Astrocyte (in vitro differentiated cells and primary cell): Measurements from ENCODE around the gene SCGB1C2.

Experiments used
- CTCF ChIP-seq: IDR thresholded peaks from 2 replicates; pipeline ENCODE4 v1.5.1; 2011; ENCODE audit warnings: low read depth, mild to moderate bottlenecking, inconsistent platforms, low read length, moderate library complexity; ENCODE audit not compliant: insufficient read depth
- EZH2 ChIP-seq: IDR thresholded peaks from 2 replicates; pipeline ENCODE4 v1.6.1; 2012; ENCODE audit warnings: mild to moderate bottlenecking, low read length, inconsistent platforms; ENCODE audit not compliant: insufficient read depth

DNA sequence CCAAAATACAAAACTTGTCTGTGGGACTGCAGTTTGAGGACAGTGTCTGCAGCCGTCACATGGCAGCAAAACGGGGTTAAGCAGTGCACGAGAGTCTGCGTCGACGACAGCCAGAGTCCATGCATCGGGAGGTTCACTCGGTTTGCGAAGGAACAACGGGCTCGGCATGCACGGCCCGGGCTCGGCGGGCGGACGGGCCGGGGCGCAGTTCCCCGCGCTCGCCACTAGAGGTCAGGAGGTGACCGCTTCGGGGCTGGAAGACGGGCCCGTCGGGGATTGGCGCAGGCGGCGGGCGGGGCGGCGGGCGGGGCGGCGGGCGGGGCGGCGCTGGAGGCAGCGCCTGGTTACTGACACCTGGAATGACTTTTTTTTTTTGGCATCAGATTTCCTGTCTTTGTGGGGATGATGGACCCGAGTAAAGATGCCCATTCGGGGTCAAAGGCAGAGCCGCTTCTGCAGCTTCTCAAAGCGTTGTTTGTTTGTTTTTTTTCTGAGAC lies 6.5 kb downstream of the SCGB1C2 start:
- TF ChIP-seq CTCF, result no peak
- no peak for TF ChIP-seq EZH2
